ENCODE results near the gene ASTL.
A peak's percentile ranks its signal among the peaks of the same experiment; 100 is the strongest.
"Not testable (repeated sequence)": the region's sequence is repeated elsewhere in the genome, so short reads cannot be mapped to it uniquely, and the experiment has no call there.

The ASTL gene

DNA sequence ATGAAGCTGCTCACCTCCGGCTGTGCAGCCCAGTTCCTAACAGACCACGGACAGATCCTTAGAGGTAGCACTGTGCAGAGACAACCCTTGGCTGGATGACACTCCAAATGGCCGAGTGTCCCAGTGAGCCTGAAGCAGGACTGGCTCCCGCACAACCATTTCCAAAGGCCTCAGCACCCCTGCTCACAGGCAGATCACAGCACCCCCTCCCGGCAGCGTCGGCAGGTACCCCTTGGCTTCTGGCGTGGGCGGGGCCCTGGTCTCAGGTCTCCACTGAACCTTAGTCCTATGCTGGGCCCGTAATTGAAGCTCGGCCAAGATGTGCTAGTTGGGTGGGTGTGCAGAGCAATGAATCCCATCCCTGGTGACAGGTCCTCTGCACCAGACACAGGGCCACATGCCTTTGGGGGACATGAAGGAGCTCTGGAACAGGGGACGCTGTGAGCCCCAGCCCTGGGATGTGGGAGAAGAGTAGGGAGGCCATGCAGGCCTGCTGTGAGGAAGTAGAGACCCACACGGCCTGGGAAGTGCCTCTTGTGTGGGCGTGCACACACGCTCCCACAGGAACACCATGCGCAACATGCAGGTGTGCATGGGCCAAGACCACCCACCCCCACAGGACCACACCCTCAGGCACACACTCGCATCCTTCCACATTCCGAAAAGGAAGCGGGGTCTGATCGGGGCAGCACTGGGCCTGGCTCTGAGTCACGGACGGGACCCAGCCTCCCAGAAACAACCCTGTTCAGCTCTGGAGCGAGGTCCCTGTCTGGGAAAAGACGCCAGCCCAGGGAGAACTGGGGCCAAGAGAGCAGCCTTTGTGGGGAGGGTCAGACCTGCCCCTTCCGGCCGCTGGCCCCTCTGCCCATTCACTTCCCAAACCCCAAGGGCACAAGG is 4.2 kb upstream of the ASTL start:
- Histone ChIP-seq H3K4me3 (ENCODE audit: low read depth in 1 of 2, low read length in 2 of 2) (no peak overlapping the region), H2AFZ (ENCODE audit: low read depth, low read length) (no peak overlapping the region), H3K9ac (ENCODE audit: low read depth, low read length) (no peak overlapping the region), H3K9me3 (ENCODE audit: insufficient read depth, low read length, severe bottlenecking) (no peaks in the 10 kb centered on the region), H4K20me1 (ENCODE audit: insufficient read depth, low read length) (peaks cover 11% of the 10 kb centered on the region), H3K36me3 (ENCODE audit: insufficient read depth, low read length) (peaks cover 12% of the 10 kb centered on the region), H3K4me1 (ENCODE audit: insufficient read depth, low read length) (peaks cover 43% of the 10 kb centered on the region), H3K4me2 (ENCODE audit: insufficient read depth, low read length) (peak overlapping the region; percentile 5; the same call in 1 of the 2 replicates), H3K27me3 (ENCODE audit: insufficient read depth, low read length, poor library complexity) (no peaks in the 10 kb centered on the region), H3K79me2 (ENCODE audit: insufficient read depth, low read length) (peaks cover 14% of the 10 kb centered on the region), H3K27ac (ENCODE audit: low read length) (no peak overlapping the region)
- TF ChIP-seq EZH2 (IDR thresholded peaks at IDR 0.05; ENCODE audit: borderline replicate concordance, low read depth, low read length, severe bottlenecking), result no peak
- TF ChIP-seq, protein P1, sequence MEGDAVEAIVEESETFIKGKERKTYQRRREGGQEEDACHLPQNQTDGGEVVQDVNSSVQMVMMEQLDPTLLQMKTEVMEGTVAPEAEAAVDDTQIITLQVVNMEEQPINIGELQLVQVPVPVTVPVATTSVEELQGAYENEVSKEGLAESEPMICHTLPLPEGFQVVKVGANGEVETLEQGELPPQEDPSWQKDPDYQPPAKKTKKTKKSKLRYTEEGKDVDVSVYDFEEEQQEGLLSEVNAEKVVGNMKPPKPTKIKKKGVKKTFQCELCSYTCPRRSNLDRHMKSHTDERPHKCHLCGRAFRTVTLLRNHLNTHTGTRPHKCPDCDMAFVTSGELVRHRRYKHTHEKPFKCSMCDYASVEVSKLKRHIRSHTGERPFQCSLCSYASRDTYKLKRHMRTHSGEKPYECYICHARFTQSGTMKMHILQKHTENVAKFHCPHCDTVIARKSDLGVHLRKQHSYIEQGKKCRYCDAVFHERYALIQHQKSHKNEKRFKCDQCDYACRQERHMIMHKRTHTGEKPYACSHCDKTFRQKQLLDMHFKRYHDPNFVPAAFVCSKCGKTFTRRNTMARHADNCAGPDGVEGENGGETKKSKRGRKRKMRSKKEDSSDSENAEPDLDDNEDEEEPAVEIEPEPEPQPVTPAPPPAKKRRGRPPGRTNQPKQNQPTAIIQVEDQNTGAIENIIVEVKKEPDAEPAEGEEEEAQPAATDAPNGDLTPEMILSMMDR (IDR thresholded peaks at IDR 0.05; ENCODE audit: borderline replicate concordance, extremely low read depth, low read length, poor library complexity, severe bottlenecking), result no peak
- DNase-seq (no peak), ATAC-seq (ENCODE audit: insufficient read depth, low read depth) (no peak)

- Histone ChIP-seq H3K79me2 (ENCODE audit: insufficient read depth, low read length) (peaks cover 14% of the 10 kb centered on the region), H3K4me1 (ENCODE audit: insufficient read depth, low read length) (peaks cover 34% of the 10 kb centered on the region), H3K36me3 (ENCODE audit: insufficient read depth, low read length) (peaks cover 12% of the 10 kb centered on the region), H4K20me1 (ENCODE audit: insufficient read depth, low read length) (peaks cover 11% of the 10 kb centered on the region)
- H3K9me3 ChIP-seq (ENCODE audit: insufficient read depth, low read length, severe bottlenecking); H3K4me2 ChIP-seq (ENCODE audit: insufficient read depth, low read length); H3K4me3 ChIP-seq (ENCODE audit: low read depth in 1 of 2, low read length in 2 of 2); H2AFZ ChIP-seq (ENCODE audit: low read depth, low read length); H3K27ac ChIP-seq (ENCODE audit: low read length); H3K9ac ChIP-seq (ENCODE audit: low read depth, low read length); H3K27me3 ChIP-seq (ENCODE audit: insufficient read depth, low read length, poor library complexity); ATAC-seq (ENCODE audit: insufficient read depth, low read depth); DNase-seq: not testable (repeated sequence)
Measured at GRCh38 chr2:96141624-96141967, 3.3 kb upstream of the ASTL start.

DNA sequence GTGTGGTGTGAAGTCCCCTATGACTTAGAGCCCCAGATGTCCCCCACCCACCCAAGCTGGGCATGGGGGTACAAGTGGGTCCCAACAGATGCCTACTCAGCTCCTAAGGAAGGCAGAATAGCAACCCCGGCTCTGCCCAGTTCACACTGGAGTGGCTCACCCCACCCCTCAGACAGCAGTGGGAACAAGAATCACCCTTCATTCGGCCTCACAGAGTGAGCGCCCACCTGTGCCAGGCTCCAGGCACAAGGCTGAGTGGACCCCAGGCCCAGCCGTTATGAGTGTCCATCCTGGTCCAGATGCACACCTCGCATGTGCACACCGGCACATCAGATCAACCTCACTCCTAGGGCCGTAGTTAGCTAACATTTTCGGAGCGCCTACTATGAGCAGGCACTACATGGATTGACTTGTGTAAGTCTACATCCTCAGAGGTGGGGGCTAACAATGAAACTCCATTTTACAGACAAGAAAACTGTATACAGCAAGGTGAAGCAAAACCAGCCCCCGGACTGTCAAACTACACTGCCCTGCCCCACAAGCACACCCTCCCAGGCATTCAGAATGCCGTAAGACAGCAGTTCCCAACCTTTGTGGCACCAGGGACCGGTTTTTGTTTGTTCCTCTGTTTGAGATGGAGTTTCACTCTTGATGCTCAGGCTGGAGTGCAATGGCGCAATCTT is 2.8 kb upstream of the ASTL start:
- Histone ChIP-seq H3K4me1 (ENCODE audit: insufficient read depth, low read length) (peaks cover 29% of the 10 kb centered on the region), H2AFZ (ENCODE audit: low read depth, low read length) (no peak overlapping the region), H4K20me1 (ENCODE audit: insufficient read depth, low read length) (peaks cover 11% of the 10 kb centered on the region), H3K27ac (ENCODE audit: low read length) (no peak overlapping the region), H3K27me3 (ENCODE audit: insufficient read depth, low read length, poor library complexity) (no peaks in the 10 kb centered on the region), H3K9ac (ENCODE audit: low read depth, low read length) (no peak overlapping the region), H3K4me2 (ENCODE audit: insufficient read depth, low read length) (no peak overlapping the region), H3K9me3 (ENCODE audit: insufficient read depth, low read length, severe bottlenecking) (no peaks in the 10 kb centered on the region), H3K36me3 (ENCODE audit: insufficient read depth, low read length) (peaks cover 12% of the 10 kb centered on the region), H3K4me3 (ENCODE audit: low read depth in 1 of 2, low read length in 2 of 2) (no peak overlapping the region), H3K79me2 (ENCODE audit: insufficient read depth, low read length) (peaks cover 14% of the 10 kb centered on the region)
- TF ChIP-seq EZH2 (IDR thresholded peaks at IDR 0.05; ENCODE audit: borderline replicate concordance, low read depth, low read length, severe bottlenecking), result no peak
- TF ChIP-seq, protein P1 (IDR thresholded peaks at IDR 0.05; ENCODE audit: borderline replicate concordance, extremely low read depth, low read length, poor library complexity, severe bottlenecking), result no peak
- ATAC-seq (ENCODE audit: insufficient read depth, low read depth) (no peak), DNase-seq (no peak)

- ATAC-seq (ENCODE audit: insufficient read depth, low read depth) (no peak), DNase-seq (no peak)
- no peak overlapping the region for H2AFZ ChIP-seq (ENCODE audit: low read depth, low read length)
- no peaks in the 10 kb centered on the region for H3K9me3 ChIP-seq (ENCODE audit: insufficient read depth, low read length, severe bottlenecking)
- no peaks in the 10 kb centered on the region for H3K27me3 ChIP-seq (ENCODE audit: insufficient read depth, low read length, poor library complexity)
- no peak overlapping the region for H3K4me3 ChIP-seq (ENCODE audit: low read depth in 1 of 2, low read length in 2 of 2)
- no peak overlapping the region for H3K4me2 ChIP-seq (ENCODE audit: insufficient read depth, low read length)
- TF ChIP-seq, protein P1 (IDR thresholded peaks at IDR 0.05; ENCODE audit: borderline replicate concordance, extremely low read depth, low read length, poor library complexity, severe bottlenecking), result no peak
- TF ChIP-seq EZH2 (IDR thresholded peaks at IDR 0.05; ENCODE audit: borderline replicate concordance, low read depth, low read length, severe bottlenecking), result no peak
- H4K20me1 ChIP-seq (ENCODE audit: insufficient read depth, low read length), result peaks cover 10% of the 10 kb centered on the region
- H3K4me1 ChIP-seq (ENCODE audit: insufficient read depth, low read length), result peaks cover 12% of the 10 kb centered on the region
- peaks cover 10% of the 10 kb centered on the region for H3K36me3 ChIP-seq (ENCODE audit: insufficient read depth, low read length)
- H3K9ac ChIP-seq (ENCODE audit: low read depth, low read length), result no peak overlapping the region
- H3K27ac ChIP-seq (ENCODE audit: low read length), result no peak overlapping the region
- peaks cover 4% of the 10 kb centered on the region; the same call in 1 of the 2 replicates for H3K79me2 ChIP-seq (ENCODE audit: insufficient read depth, low read length)
Measured at GRCh38 chr2:96139181-96139758, 968 bp upstream of the ASTL start.

All from DND-41 (cell line).